K562 (cell line): Measurements from ENCODE around the gene UNC45B.

Experiments used
- CBX1 ChIP-seq: sonication (generic); IDR thresholded peaks from 2 replicates; pipeline ENCODE4 v1.6.1; 2016; ENCODE audit warnings: antibody characterized with exemption, low read depth, mild to moderate bottlenecking
- EHMT2 ChIP-seq: fragments of 450-650 bp; IDR thresholded peaks from 2 replicates; pipeline ENCODE4 v1.6.1; 2018; ENCODE audit warnings: antibody characterized with exemption
- ZNF583 ChIP-seq: fragments of 250-450 bp; sonication (Bioruptor Pico); IDR thresholded peaks from 2 replicates; pipeline ENCODE4 v1.4.0; 2020

DNA sequence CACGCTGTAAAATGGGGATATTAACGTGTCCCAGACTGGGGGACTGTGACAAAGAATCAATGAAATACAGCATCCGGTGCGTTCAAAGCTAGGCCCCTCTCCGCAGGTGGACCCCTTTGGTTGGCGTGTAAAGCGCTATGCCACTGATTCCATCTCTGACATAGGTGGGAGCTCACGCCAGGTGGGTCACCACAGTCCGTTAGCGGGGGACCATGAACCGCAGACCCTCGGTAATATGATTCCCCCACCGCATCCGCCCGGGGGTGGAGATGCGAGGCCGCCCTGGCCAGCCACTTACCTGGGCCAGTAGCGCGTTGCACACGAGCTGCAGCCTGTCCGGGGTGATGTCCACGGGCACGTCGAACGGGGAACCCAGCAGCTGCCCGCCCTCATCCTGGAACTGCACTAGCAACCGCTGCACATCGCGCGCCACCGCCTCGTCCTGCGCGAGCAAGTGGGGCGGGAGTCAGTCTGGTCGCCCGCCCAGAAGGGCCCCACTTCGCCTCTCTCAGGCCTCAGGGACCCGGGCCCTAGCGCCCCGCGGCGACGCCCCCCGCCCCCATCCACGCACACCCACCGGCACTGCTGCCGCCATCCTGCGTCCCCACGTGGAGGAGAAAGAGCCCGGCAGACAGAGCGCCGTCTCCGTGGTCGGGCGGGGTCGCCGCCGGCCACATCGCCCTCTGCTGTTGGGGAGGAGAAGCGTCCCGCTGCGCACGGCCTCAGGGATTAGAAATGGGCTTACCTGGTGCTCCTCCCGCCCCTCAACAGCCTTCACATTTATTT lies 5.7 kb upstream of the UNC45B start, which contains the start of gene NLE1:
- no peak for TF ChIP-seq ZNF583 (CRISPR knock-in tag)
- peak; percentile 83 for TF ChIP-seq CBX1
- TF ChIP-seq EHMT2 = no peak
